Hematopoietic multipotent progenitor cell (in vitro differentiated cells): ENCODE data around the gene CDH16. TPM values are rescaled to one million over a fixed set of nuclear protein-coding genes. Genes with fewer than 3 reads are reported as not detected.
"Not testable (repeated sequence)": the region's sequence is repeated elsewhere in the genome, so short reads cannot be mapped to it uniquely, and the experiment has no call there.

Experiments used
- DNase-seq, 3 donors: peaks; one replicate each; pipeline ENCODE4 v3.0.0-alpha.2; 2011 to 2015; ENCODE audit warnings: low read depth in 2 of 3, low spot score in 2 of 3
- total RNA-seq: library from RNA; depleted of rRNA; stranded (reverse); fragments of >200 nt; gene quantifications from one replicate; pipeline ENCODE4 v1.2.3, GENCODE V29; 2012

CDH16 gene
- total RNA-seq, 1 donor: not detected

DNA sequence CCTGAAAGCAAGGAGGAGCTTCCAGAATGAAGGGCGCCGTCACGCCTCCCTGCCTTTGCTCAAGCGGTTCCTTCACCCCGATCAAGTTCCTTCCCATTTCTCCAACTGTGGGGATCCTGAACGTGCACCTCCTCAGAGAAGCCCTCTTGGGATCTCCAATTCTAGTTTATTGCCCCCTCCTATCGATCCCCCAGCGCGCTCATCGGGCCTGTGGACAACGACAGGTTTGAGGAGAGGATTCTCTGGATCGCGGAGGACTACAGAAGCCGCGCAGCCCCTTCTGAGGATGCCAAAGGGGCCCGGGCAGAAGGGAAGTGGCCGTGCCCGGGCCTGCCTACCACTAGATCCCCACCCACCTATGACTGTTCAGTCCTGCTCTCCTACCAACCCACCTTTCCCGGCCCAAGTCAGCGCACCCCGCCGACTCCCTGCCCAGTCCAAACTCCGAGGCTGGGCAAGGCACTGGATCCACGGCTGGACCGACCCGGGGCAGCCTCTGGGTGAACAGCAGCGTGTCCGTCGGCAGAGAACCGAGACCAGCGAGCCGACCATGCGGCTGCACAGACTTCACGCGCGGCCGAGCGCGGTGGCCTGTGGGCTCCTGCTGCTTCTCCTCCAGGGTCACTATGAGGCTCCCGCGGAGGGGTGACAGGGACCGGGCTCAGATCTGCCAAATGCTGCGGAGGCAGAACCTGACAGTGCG, 29.6 kb upstream of the CDH16 start:
- no peak for DNase-seq

GRCh38 chr16:66947302-66948065, 28.8 kb upstream of the CDH16 start:
- peak; percentile 61 to 92 (median 79) for DNase-seq

DNA sequence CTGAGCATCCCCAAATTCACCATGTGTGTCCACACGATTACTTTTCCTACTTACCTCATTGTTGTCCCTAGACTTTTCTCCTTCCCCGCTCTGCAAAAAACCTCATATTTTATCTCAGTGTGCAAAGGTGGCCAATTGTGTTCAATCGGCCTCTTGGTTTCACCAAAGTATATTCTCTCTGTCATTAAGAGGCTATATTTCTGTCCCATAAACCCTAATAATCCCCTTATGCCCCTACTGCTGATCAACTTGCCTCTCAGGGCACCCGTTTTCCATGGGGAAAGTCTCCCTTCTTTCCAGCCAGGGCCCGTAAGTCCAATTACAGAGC, 28.3 kb upstream of the CDH16 start:
- no peak for DNase-seq

- DNase-seq: no peak
These were observed 27.9 kb upstream of the CDH16 start for GRCh38 chr16:66946541-66946940.

GRCh38 chr16:66945939-66946338, 27.3 kb upstream of the CDH16 start:
- DNase-seq: no peak

DNA sequence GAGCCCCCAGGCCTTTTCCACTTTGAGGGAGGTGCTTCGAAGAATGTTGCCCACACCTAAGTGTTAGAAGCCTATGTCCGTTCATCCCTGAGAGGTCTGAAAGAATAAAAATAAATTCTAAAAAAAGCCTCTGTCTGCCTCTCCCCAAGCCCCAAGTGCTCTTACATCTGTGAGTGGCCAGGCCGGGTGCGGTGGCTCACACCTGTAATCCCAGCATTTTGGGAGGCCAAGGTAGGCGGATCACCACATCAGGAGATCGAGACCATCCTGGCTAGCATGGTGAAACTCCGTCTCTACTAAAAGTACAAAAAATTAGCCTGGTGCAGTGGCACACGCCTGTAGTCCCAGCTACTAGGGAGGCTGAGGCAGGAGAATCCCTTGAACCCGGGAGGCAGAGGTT, 26.3 kb upstream of the CDH16 start:
- not testable (repeated sequence) for DNase-seq

DNA sequence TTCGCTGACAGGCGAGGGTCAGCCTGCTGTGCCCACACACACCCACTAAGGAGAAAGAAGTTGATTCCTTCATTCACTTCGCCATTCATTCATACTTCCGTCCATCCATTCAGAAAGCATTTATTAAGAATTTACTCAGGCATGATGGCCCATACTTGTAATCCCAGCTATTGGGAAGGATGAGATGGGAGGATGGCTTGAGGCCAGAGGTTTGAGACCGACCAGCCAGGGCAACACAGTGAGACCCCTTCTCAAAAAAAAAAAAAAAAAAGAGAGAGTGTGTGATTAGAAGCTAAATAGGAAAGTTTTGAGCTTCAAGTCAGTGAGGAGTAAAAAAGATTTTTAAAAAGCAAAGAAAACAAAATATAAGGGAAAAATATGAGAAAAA, 25.4 kb upstream of the CDH16 start:
- DNase-seq: no peak

DNA sequence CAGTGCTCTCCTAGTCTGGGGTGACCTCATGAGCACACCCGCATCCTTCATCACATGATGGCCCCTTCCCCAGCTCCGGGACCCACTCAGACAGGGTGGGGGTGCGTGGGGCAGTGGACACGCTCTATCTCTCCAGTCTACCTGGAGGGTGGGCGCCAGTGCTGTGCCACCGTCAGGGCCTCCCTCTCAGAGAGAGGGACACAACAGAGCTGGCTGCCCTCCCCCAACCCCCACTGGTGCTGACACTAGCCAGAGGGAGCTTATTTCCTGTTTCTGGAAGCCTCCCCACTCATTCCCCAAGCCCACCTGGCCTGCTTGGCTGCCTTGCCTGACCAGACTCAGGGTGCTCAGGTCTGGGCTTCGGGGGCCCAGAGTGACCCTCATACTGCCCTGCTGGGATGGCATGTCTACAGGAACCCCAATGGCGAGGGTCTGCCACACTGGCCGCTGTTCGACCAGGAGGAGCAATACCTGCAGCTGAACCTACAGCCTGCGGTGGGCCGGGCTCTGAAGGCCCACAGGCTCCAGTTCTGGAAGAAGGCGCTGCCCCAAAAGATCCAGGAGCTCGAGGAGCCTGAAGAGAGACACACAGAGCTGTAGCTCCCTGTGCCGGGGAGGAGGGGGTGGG, 24.9 kb upstream of the CDH16 start:
- DNase-seq: no peak

- DNase-seq: no peak
These were observed 24.3 kb upstream of the CDH16 start for GRCh38 chr16:66942981-66943380.

GRCh38 chr16:66940236-66940635, 21.6 kb upstream of the CDH16 start:
- no peak for DNase-seq

GRCh38 chr16:66939366-66939765, 20.7 kb upstream of the CDH16 start:
- DNase-seq: no peak

DNA sequence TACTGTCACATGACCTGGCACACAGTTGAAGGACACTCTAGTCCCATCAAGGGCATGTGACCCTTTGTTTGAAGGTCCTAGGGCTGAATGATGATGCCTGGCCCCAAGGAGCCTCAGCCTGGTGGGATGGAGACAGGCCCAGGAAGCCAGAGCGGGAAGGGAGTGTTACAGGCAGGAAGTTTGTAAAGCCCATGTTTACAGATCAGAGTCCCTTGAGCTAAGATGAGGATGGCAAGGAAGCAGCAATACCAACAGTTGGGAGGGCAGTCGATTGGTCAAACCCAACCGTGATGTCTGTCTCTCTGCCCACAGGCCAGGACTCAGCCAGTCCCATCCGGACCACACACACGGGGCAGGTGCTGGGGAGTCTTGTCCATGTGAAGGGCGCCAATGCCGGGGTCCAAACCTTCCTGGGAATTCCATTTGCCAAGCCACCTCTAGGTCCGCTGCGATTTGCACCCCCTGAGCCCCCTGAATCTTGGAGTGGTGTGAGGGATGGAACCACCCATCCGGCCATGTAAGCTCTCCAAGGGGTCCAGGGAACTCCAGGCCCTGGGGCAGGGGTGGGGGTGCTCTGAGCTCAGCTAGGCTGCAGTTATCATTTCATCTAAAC, 19.1 kb upstream of the CDH16 start:
- no peak for DNase-seq

DNA sequence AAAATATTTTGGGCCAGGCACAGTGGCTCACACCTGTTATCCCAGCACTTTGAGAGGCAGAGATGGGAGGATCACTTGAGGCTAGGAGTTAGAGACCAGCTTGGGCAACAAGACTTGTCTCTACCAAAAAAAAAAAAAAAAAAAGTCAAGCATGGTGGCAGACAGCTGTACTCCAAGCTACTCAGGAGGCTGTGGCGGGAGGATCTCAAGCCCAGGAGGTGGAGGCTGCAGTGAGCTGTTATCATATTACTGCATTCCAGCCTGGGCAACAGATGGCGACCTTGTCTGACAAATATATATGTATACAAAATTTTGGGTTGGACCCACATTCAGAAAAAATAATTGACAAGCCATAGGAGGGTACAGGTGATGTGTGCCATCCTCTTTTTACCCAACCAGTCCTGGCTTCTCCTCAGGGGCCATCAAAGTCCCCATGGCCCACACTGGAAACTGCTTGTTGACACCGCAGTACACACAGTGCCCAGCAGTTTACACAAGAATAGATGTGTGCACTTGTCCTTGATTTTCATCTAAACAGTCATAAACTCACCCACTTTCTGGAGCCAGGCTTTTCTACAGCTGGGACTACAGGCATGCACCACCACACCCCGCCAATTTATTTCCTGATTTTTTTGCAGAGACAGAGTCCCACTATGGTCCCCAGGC, 18.3 kb upstream of the CDH16 start:
- DNase-seq: no peak

DNA sequence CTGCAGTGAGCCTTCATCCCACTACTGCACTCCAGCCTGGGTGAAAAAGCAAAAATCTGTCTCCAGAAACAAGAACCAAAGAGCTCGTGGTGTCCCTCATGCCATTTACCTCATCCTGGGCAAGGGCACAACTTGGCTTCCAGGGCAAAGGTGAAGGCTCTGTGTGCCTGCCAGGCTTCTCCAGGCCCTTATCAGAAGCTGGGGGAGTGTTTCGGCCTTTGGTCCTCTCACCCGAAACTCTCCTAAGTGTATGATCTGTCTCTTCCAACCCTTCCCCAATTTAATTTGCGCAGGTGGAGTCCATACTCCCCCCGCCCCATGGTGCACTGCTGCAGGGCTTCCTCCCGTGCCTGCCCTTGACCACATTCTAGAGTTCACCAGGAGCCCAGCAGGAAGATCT, 17.8 kb upstream of the CDH16 start:
- DNase-seq: no peak

DNA sequence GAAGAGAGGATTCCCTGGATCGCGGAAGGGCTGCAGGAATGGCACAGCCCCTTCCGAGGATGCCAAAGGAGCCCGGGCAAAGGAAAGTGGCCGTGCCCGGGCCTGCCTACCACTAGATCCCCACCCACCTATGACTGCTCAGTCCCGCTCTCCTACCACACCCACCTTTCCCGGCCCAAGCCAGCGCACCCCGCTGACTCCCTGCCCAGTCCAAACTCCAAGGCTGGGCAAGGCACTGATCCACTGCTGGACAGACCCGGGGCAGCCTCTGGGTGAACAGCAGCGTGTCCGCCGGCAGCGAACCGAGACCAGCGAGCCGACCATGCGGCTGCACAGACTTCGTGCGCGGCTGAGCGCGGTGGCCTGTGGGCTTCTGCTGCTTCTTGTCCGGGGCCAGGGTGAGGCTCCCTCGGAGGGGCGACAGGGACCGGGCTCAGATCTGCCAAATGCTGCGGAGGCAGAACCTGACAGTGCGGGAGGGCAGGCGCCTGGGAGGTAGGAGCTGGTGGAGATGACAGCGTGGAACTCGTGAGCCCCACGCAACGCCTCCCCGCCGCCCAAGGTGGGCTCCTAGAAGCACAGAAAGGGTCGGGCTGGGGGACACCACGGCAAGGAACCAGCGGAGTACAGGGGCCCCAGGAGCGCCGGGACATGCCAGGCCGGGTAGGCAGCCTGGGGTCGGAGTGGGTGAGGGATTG, 16.8 kb upstream of the CDH16 start, which contains the start of gene CES2:
Gene CES2, plus strand, starts transcription at position 203 of the 698 bp plus-strand sequence. Its CDS starts 120 bp downstream, at position 323.
- no peak for DNase-seq

- DNase-seq: not testable (repeated sequence)
These were observed 16.2 kb upstream of the CDH16 start for GRCh38 chr16:66934839-66935313.

GRCh38 chr16:66934138-66934838, 15.6 kb upstream of the CDH16 start, which contains the start of gene CIAO2B:
Gene CIAO2B, minus strand, starts transcription at chr16:66934402. Its CDS starts 38 bp downstream, at chr16:66934364.
- peak; percentile 86 to 89 (median 88) for DNase-seq

- DNase-seq: no peak
These were observed 15.1 kb upstream of the CDH16 start for GRCh38 chr16:66933776-66934137.

GRCh38 chr16:66932076-66932475, 13.4 kb upstream of the CDH16 start:
- no peak for DNase-seq
